Right forelimb (tissue), 1 donor: ENCODE measurements around the gene CGNL1.
A peak's percentile ranks its signal among the peaks of the same experiment; 100 is the strongest.

Experiments
- DNase-seq: peaks from one replicate; pipeline ENCODE4 v3.0.0-alpha.2; 2018

The CGNL1 gene

GRCh38 chr15:57375827-57376695, at the start of gene CGNL1:
TSS of gene CGNL1 (plus strand) at chr15:57376505. CDS start at chr15:57438000, 61,495 bp downstream.
- DNase-seq: peak; percentile 73

GRCh38 chr15:57327985-57328471, 48.3 kb upstream of the CGNL1 start:
- no peak for DNase-seq

GRCh38 chr15:57328479-57328878, 47.8 kb upstream of the CGNL1 start:
- no peak for DNase-seq

GRCh38 chr15:57328897-57329296, 47.4 kb upstream of the CGNL1 start:
- no peak for DNase-seq

- no peak for DNase-seq
Observed at GRCh38 chr15:57329582-57330367, 46.5 kb upstream of the CGNL1 start.

- DNase-seq: no peak
Observed at GRCh38 chr15:57330619-57331340, 45.5 kb upstream of the CGNL1 start.

- DNase-seq: no peak
Observed at GRCh38 chr15:57332326-57332725, 44.0 kb upstream of the CGNL1 start.

- DNase-seq: no peak
Observed at GRCh38 chr15:57333487-57333886, 42.8 kb upstream of the CGNL1 start.

- DNase-seq: no peak
Observed at GRCh38 chr15:57334257-57334656, 42.0 kb upstream of the CGNL1 start.

- DNase-seq: no peak
Observed at GRCh38 chr15:57335293-57335715, 41.0 kb upstream of the CGNL1 start.

GRCh38 chr15:57335719-57336118, 40.6 kb upstream of the CGNL1 start:
- DNase-seq: no peak

GRCh38 chr15:57337868-57338411, 38.4 kb upstream of the CGNL1 start:
- DNase-seq: peak; percentile 65

GRCh38 chr15:57339321-57339720, 37.0 kb upstream of the CGNL1 start:
- DNase-seq: no peak

GRCh38 chr15:57340682-57341259, 35.5 kb upstream of the CGNL1 start:
- DNase-seq: peak; percentile 74

- no peak for DNase-seq
Observed at GRCh38 chr15:57343048-57343447, 33.3 kb upstream of the CGNL1 start.

GRCh38 chr15:57343498-57343897, 32.8 kb upstream of the CGNL1 start:
- peak; percentile 27 for DNase-seq

- no peak for DNase-seq
Observed at GRCh38 chr15:57344282-57344681, 32.0 kb upstream of the CGNL1 start.

GRCh38 chr15:57345584-57345983, 30.7 kb upstream of the CGNL1 start:
- DNase-seq: peak; percentile 41

GRCh38 chr15:57348081-57348480, 28.2 kb upstream of the CGNL1 start:
- DNase-seq: no peak

- no peak for DNase-seq
Observed at GRCh38 chr15:57352535-57353316, 23.6 kb upstream of the CGNL1 start.

GRCh38 chr15:57353317-57353804, 22.9 kb upstream of the CGNL1 start:
- no peak for DNase-seq
